Transverse colon (tissue), 4 donors: Measurements from ENCODE around the gene SUSD2. TPM values are rescaled to one million over a fixed set of nuclear protein-coding genes. Genes with fewer than 3 reads are reported as not detected.

Experiments
- DNase-seq: peaks from one replicate; pipeline ENCODE4 v3.0.0-alpha.2; 2019
- H3K27ac ChIP-seq, 4 donors: fragments of 200-600 bp; sonication (generic); 2 replicates each; pipeline ENCODE4 v1.5.1; 2016 to 2018; ENCODE audit warnings: inconsistent platforms in 4 of 4
- H3K27me3 ChIP-seq: fragments of 200-600 bp; sonication (generic); 2 replicates; pipeline ENCODE4 v1.5.1; 2017; ENCODE audit warnings: inconsistent platforms
- H3K36me3 ChIP-seq, 4 donors: fragments of 200-600 bp; sonication (generic); 2 replicates each; pipeline ENCODE4 v1.5.1; 2017 to 2019; ENCODE audit warnings: inconsistent platforms in 4 of 4
- H3K4me1 ChIP-seq, 4 donors: fragments of 200-600 bp; sonication (generic); 2 replicates each; pipeline ENCODE4 v1.5.1; 2017 to 2020; ENCODE audit warnings: inconsistent platforms in 4 of 4
- H3K4me3 ChIP-seq, 4 donors: fragments of 200-600 bp; sonication (generic); 1 replicate in 1 of 4; 2 replicates in 3 of 4; pipeline versions ENCODE4 v1.5.1 to v1.6.1; 2017 to 2019; ENCODE audit warnings: inconsistent platforms in 4 of 4
- H3K9me3 ChIP-seq, 2 donors: fragments of 200-600 bp; sonication (generic); 2 replicates each; pipeline ENCODE4 v1.5.1; 2017 to 2019; ENCODE audit warnings: inconsistent platforms in 2 of 2
- CTCF ChIP-seq, 5 experiments: fragments of 200-600 bp in 3 of 5; fragments of 450-650 bp in 2 of 5; sonication (generic) in 3 of 5; IDR thresholded peaks; 1 replicate in 2 of 5; 2 replicates in 3 of 5; pipeline ENCODE4 v1.5.1; 2016 to 2017; ENCODE audit warnings: antibody characterized with exemption in 5 of 5, inconsistent platforms in 3 of 5, mild to moderate bottlenecking in 2 of 5, moderate library complexity in 1 of 5
- EP300 ChIP-seq: sonication (generic); formaldehyde crosslinking; IDR thresholded peaks from one replicate; pipeline ENCODE4 v1.6.1; 2017; ENCODE audit warnings: antibody characterized with exemption, low read depth
- POLR2A ChIP-seq: fragments of 450-650 bp; IDR thresholded peaks from one replicate; pipeline ENCODE4 v1.6.1; 2016; ENCODE audit warnings: antibody characterized with exemption, mild to moderate bottlenecking, moderate library complexity
- POLR2AphosphoS5 ChIP-seq, 3 donors: sonication (generic); formaldehyde crosslinking; IDR thresholded peaks; one replicate each; pipeline ENCODE4 v1.6.1; 2016; ENCODE audit warnings: antibody characterized with exemption in 3 of 3
- WGBS, 2 donors: methylation state at CpG; one replicate each; pipeline ENCODE4 v1.1.5; 2018; ENCODE audit warnings: low coverage in 1 of 2; 5-methylcytosine and 5-hydroxymethylcytosine counted together
- in situ Hi-C, 4 donors: fragments of 200-750 bp; cut with MboI; loops; one replicate each; pipeline versions ENCODE4 v1.15.0 to v1.15.1; 2017; ENCODE audit warnings: low sequenced_read_pairs in 3 of 4, low pct_ligation_motif_present in 1 of 4, low pct_unique_long_range_greater_than_20kb in 1 of 4
- intact Hi-C: fragments of 100-400 bp; cut with DNase I; formaldehyde crosslinking; loops from one replicate; pipeline ENCODE4 v1.15.1; 2023; ENCODE audit warnings: low total_unique reads
- total RNA-seq, 4 donors: library from RNA; depleted of rRNA; stranded (reverse); fragments of >200 nt; gene quantifications; one replicate each; pipeline ENCODE4 v1.1.0, GENCODE V29; 2016

SUSD2 gene
- total RNA-seq, 4 donors from 2014 or later = 0.37 to 67.7 (median 3.8) TPM

- H3K36me3 ChIP-seq = no peaks in the 10 kb centered on the region
- H3K27me3 ChIP-seq = no peaks in the 10 kb centered on the region
- H3K4me3 ChIP-seq = peak overlapping the region in 1 of 4 donors; percentile 89
- H3K27ac ChIP-seq = peak overlapping the region; percentile 87 to 95 (median 92)
- in situ Hi-C loops (no loop called here), intact Hi-C loops (no loop called here)
- H3K9me3 ChIP-seq = no peaks in the 10 kb centered on the region
- no peak for DNase-seq
- WGBS, 2 donors = 50 to 76% methylated on average over 2 to 10 of the region's 10 CpGs
- peak in 1 of 5 experiments; percentile 16 for TF ChIP-seq CTCF (IDR thresholded peaks at IDR 0.05)
- no peak for TF ChIP-seq POLR2AphosphoS5 (IDR thresholded peaks at IDR 0.05)
- H3K4me1 ChIP-seq = peaks cover 29 to 50% (median 32%) of the 10 kb centered on the region in 4 donors
Observed at GRCh38 chr22:24157822-24158135, 23.5 kb upstream of the SUSD2 start.

DNA sequence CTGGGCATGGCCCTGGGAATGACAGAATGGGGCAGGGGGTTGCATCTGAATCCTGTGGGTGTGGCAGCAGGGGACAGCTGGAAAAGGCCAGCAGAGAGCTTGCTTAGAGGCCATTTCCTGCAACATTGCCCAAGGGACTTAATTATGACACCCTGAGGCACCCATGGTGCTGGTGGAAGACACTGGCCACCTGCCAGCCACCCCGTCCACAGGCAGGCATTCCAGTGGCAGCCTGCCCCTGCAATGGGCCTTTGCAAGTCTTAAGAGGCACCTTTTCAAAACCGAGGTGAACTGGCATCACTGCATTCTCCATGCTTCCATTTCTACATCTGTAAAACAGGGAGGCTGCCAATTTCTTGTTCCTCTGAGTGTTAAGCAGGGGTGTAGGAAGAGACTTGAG is 21.6 kb upstream of the SUSD2 start:
- Histone ChIP-seq H3K4me1 (peaks cover 26 to 41% (median 32%) of the 10 kb centered on the region in 4 donors), H3K36me3 (no peaks in the 10 kb centered on the region), H3K4me3 (no peak overlapping the region), H3K27ac (peak overlapping the region in 1 of 4 donors; percentile 13), H3K9me3 (no peaks in the 10 kb centered on the region), H3K27me3 (no peaks in the 10 kb centered on the region)
- in situ Hi-C loops (no loop called here), intact Hi-C loops (no loop called here)
- no peak for TF ChIP-seq POLR2A
- no peak for TF ChIP-seq POLR2AphosphoS5 (IDR thresholded peaks at IDR 0.05)
- no peak for TF ChIP-seq EP300
- TF ChIP-seq CTCF (IDR thresholded peaks at IDR 0.05) = no peak
- no peak for DNase-seq
- 64 to 80% methylated on average over 1 to 2 of the region's 2 CpGs for WGBS, 2 donors

- H3K27ac ChIP-seq = peak overlapping the region in 1 of 4 donors; percentile 22
- in situ Hi-C loops (no loop called here), intact Hi-C loops (no loop called here)
- DNase-seq = no peak
- H3K4me3 ChIP-seq = no peak overlapping the region
- no peaks in the 10 kb centered on the region for H3K27me3 ChIP-seq
- 91 to 100% methylated on average over 1 to 6 of the region's 6 CpGs for WGBS, 2 donors
- H3K4me1 ChIP-seq = peaks cover 20 to 32% (median 26%) of the 10 kb centered on the region in 4 donors
- H3K36me3 ChIP-seq = peaks cover 0 to 8% (median 0%) of the 10 kb centered on the region in 4 donors
- no peaks in the 10 kb centered on the region for H3K9me3 ChIP-seq
- TF ChIP-seq POLR2A = no peak
- TF ChIP-seq CTCF (IDR thresholded peaks at IDR 0.05) = no peak
- no peak for TF ChIP-seq POLR2AphosphoS5 (IDR thresholded peaks at IDR 0.05)
- TF ChIP-seq EP300 = no peak
Observed at GRCh38 chr22:24160546-24160945, 20.7 kb upstream of the SUSD2 start.

GRCh38 chr22:24161485-24161884 is 19.8 kb upstream of the SUSD2 start:
- TF ChIP-seq EP300 = no peak
- no peak for TF ChIP-seq CTCF (IDR thresholded peaks at IDR 0.05)
- no peak for TF ChIP-seq POLR2AphosphoS5 (IDR thresholded peaks at IDR 0.05)
- TF ChIP-seq POLR2A = no peak
- peaks cover 0 to 17% (median under 1%) of the 10 kb centered on the region in 4 donors for H3K36me3 ChIP-seq
- no peaks in the 10 kb centered on the region for H3K27me3 ChIP-seq
- in situ Hi-C loops = no loop called here
- peak overlapping the region in 3 of 4 donors; percentile 1 to 68 (median 47) for H3K27ac ChIP-seq
- intact Hi-C loops = no loop called here
- H3K4me1 ChIP-seq = peaks cover 12 to 31% (median 25%) of the 10 kb centered on the region in 4 donors
- no peak overlapping the region for H3K4me3 ChIP-seq
- no peak for DNase-seq
- 85% methylated on average over 7 of the region's 7 CpGs; no CpG with 5 or more reads in 1 of the 2 donors for WGBS, 2 donors
- H3K9me3 ChIP-seq = no peaks in the 10 kb centered on the region
